ENCODE results near the gene FAM3A.

The FAM3A gene

GRCh38 chrX:154477891-154478477, 38.0 kb downstream of the FAM3A start:
- FAIRE-seq = no peak

DNA sequence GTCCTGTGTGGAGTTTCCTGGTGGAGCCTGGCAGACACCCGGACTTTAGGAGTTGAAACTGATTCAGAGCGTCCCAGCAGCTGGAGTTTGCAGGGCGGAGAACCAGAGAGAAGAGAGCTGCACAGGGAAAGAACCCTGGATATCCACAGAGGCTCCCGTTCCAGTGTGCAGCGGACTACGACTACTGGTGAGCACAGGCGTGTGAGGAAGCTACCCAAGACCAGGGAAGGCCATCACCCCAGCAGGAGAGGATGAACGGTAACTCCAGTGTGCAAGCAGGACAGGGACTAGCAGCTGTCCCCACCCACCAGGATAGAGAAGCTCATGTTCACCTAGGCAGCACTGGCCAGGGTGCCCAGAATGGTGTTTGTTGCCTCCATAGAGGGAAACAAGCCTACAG, 39.2 kb downstream of the FAM3A start:
- FAIRE-seq = no peak

DNA sequence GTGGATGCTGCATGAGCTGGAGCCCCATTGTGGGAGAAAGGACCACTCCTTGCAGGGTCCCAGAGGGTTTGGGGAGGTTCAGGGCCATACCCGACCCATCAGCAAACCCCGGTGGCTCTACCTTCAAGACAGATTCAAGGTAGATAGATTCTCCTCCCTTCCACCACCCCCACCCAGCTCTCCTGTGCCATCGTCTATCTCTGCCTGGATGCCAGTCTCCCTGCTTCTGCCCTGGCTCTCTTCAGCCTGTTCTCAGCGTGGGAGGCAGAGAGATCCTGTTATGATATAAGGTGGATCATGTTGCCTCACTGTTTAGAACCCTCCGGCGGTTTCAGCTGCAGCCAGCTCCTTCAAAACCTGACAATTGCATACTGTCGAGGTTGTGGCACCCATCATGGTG, 42.3 kb downstream of the FAM3A start:
- no peak for FAIRE-seq

- FAIRE-seq = no peak
Observed at GRCh38 chrX:154472685-154473632, 43.1 kb downstream of the FAM3A start.

- FAIRE-seq = no peak
Observed at GRCh38 chrX:154471839-154472684, 44.0 kb downstream of the FAM3A start.

GRCh38 chrX:154470914-154471568, 45.0 kb downstream of the FAM3A start:
- FAIRE-seq = no peak

GRCh38 chrX:154470434-154470833, 45.6 kb downstream of the FAM3A start:
- FAIRE-seq = no peak

GRCh38 chrX:154469880-154470279, 46.2 kb downstream of the FAM3A start:
- no peak for FAIRE-seq

DNA sequence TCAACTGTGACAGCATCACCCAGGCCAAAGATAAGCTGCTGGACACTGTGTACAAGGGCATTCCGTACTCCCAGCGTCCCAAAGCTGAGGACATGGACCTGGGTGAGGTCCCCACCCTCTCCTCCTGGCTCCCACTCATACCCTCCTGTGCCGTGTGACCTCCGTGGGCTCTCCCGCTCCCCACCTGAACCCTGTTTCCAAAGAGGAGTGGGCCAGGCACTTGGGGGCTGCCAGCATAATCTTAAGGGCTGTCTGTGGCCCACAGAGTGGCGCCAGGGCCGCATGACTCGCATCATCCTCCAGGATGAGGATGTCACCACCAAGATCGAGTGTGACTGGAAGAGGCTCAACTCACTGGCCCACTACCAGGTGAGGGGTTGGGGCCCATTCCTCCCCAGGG, 46.9 kb downstream of the FAM3A start:
- no peak for FAIRE-seq

DNA sequence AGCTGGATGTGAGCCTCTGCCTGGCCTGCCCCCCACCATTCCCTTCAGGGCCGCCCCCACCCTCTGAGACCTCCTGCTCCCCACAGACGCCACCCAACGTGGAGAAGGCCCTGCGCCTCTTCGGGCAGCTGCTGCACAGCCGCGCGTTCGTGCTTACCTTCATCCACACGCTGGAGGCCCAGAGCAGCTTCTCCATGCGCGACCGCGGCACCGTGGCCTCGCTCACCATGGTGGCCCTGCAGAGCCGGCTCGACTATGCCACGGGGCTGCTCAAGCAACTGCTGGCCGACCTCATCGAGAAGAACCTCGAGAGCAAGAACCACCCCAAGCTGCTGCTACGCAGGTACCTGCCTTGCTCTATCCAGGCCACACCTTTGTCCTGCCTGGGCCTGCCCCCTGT, 47.8 kb downstream of the FAM3A start:
- no peak for FAIRE-seq

DNA sequence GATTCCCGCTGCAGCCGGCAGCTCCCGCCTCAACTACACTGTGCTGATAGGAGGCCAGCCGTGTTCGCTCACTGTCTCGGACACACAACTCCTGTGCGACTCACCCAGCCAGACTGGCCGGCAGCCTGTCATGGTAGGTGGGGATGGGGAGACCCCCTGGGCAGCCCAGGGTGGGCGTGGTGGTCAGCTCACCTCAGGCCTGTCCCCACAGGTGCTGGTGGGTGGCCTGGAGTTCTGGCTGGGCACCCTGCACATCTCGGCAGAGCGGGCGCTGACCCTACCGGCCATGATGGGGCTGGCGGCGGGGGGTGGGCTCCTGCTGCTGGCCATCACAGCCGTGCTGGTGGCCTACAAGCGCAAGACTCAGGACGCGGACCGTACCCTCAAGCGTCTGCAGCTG, 48.5 kb downstream of the FAM3A start:
- FAIRE-seq = no peak

DNA sequence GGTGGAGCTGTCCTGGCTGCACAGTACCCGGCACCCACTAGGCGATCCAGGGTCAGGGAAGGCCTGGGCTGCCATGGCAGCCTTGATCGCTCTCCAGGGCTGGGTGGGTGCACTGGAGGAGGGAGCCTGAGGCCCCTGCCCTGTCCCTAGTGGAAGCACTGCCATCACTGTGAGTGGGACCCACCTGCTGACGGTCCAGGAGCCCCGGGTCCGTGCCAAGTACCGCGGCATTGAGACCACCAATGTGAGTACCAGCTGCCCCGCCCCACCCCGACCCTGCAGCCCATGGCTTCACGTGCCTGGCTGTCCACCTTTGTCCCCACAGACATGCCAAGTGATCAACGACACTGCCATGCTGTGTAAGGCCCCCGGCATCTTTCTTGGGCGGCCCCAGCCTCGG, 49.1 kb downstream of the FAM3A start:
- FAIRE-seq = no peak

GRCh38 chrX:154466036-154466435, 50.0 kb downstream of the FAM3A start:
- no peak for FAIRE-seq

GRCh38 chrX:154465601-154466000, 50.4 kb downstream of the FAM3A start:
- FAIRE-seq = no peak

DNA sequence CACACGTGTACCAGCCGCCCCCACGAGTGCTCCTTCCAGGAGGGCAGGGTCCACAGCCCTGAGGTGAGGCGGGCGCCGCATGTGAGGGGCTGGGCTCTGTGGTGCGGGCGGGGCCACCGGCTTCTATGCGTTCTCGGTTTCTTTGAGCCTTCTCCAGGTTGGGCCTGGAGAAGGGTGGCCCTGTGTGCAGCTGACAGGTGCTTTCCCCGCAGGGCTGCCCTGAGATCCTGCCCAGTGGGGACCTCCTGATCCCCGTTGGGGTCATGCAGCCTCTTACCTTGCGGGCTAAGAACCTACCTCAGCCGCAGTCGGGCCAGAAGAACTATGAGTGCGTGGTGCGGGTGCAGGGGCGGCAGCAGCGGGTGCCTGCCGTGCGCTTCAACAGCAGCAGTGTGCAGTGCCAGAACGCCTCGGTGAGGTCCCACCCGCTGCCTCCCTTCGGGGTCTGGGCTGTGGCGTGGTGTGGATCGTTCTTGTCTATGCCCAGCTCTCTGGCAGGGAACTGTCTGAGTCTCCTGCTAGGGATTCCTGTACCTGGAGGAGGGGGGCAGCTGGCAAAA, 51.1 kb downstream of the FAM3A start:
- FAIRE-seq = no peak

DNA sequence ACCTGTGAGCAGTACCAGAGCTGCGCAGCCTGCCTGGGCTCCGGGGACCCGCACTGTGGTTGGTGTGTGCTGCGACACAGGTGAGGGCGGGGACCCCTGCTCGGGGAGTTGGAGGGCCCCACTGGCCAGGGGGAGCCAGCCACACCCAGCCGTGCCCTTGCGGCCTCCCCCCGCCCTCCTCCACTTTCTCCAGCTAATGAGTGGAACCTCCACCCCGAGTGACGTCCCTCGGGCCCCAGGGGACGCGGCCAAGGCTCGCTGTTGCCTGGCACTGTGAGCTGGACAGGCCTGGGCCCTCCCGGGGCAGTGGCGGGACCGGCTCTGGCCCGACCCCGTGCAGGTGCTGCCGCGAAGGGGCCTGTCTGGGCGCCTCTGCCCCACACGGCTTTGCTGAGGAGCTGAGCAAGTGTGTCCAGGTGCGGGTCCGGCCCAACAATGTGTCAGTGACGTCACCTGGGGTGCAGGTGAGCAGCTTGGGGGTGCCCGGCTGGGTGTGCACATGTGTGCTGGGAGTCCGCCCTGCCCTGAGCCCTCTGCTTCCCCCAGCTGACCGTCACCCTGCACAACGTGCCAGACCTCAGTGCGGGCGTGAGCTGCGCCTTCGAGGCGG, 52.3 kb downstream of the FAM3A start:
- FAIRE-seq = no peak

DNA sequence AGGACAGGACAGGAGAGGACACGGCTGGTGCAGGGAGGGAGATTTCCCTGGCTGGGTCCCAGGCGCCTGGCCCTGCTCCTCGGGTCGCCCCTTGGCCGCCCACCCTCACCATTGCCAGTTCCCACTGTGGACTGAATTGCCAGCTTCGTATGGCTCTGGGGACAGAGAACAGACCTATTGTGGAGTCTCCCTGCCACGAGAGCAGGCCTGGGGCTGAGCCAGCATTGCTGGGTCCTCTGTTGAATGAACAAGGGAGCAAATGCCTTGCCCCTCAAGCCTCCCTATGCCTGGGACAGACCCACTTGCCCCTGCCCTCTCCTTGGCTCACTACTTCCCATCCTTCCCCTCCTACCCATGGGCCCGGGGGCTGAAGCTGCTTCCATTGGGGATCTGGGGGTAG, 53.6 kb downstream of the FAM3A start:
- no peak for FAIRE-seq

DNA sequence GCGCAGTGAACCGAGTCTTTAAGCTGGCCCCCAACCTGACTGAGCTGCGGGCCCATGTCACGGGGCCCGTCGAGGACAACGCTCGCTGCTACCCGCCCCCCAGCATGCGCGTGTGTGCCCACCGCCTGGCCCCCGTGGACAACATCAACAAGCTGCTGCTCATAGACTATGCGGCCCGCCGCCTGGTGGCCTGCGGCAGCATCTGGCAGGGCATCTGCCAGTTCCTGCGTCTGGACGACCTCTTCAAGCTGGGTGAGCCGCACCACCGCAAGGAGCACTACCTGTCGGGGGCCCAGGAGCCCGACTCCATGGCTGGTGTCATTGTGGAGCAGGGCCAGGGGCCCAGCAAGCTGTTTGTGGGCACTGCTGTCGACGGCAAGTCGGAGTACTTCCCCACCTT, 55.7 kb downstream of the FAM3A start:
- FAIRE-seq = no peak

GRCh38 chrX:154459832-154460231, 56.2 kb downstream of the FAM3A start:
- no peak for FAIRE-seq

- FAIRE-seq = no peak
Observed at GRCh38 chrX:154458954-154459778, 56.9 kb downstream of the FAM3A start.

All from endometrium (tissue), 2 donors.